Gastroesophageal sphincter (tissue), 4 donors: Measurements from ENCODE around the gene LRFN2. TPM values are rescaled to one million over a fixed set of nuclear protein-coding genes. Genes with fewer than 3 reads are reported as not detected.

Source experiments
- ATAC-seq: fragments of 150-250 bp; one replicate; pipeline ENCODE4 v1.9.1; 2016; ENCODE audit warnings: mild to moderate bottlenecking, moderate library complexity
- H3K27ac ChIP-seq, 4 donors: fragments of 200-600 bp; sonication (generic) in 3 of 4; 1 replicate in 3 of 4; 2 replicates in 1 of 4; pipeline ENCODE4 v1.5.1; 2016 to 2019
- H3K27me3 ChIP-seq: fragments of 200-600 bp; sonication (generic); one replicate; pipeline ENCODE4 v1.5.1; 2019
- H3K36me3 ChIP-seq, 2 donors: fragments of 200-600 bp; sonication (generic); one replicate each; pipeline ENCODE4 v1.5.1; 2019; ENCODE audit warnings: control low read depth in 1 of 2
- H3K4me1 ChIP-seq, 3 donors: fragments of 200-600 bp; sonication (generic); 1 replicate in 2 of 3; 2 replicates in 1 of 3; pipeline ENCODE4 v1.5.1; 2016 to 2019; ENCODE audit warnings: control low read depth in 2 of 3
- H3K4me3 ChIP-seq, 2 donors: fragments of 200-600 bp; sonication (generic); one replicate each; pipeline ENCODE4 v1.5.1; 2019; ENCODE audit warnings: mild to moderate bottlenecking in 1 of 2, moderate library complexity in 1 of 2
- H3K9me3 ChIP-seq, 3 donors: fragments of 200-600 bp; sonication (generic); one replicate each; pipeline ENCODE4 v1.5.1; 2017 to 2019; ENCODE audit warnings: control low read depth in 2 of 3
- CTCF ChIP-seq, 4 experiments: fragments of 200-600 bp in 2 of 4; fragments of 450-650 bp in 2 of 4; sonication (generic) in 1 of 4; IDR thresholded peaks; one replicate each; pipeline ENCODE4 v1.5.1; 2017 to 2019; ENCODE audit warnings: antibody characterized with exemption in 4 of 4, mild to moderate bottlenecking in 2 of 4, moderate library complexity in 2 of 4
- EP300 ChIP-seq: sonication (generic); formaldehyde crosslinking; IDR thresholded peaks from one replicate; pipeline ENCODE4 v1.6.1; 2017; ENCODE audit warnings: antibody characterized with exemption, mild to moderate bottlenecking
- POLR2A ChIP-seq, 2 donors: fragments of 450-650 bp; IDR thresholded peaks; one replicate each; pipeline ENCODE4 v1.6.1; 2017; ENCODE audit warnings: antibody characterized with exemption in 2 of 2, mild to moderate bottlenecking in 2 of 2, moderate library complexity in 1 of 2
- POLR2AphosphoS5 ChIP-seq: sonication (generic); formaldehyde crosslinking; IDR thresholded peaks from one replicate; pipeline ENCODE4 v1.6.1; 2017; ENCODE audit warnings: antibody characterized with exemption
- WGBS, 2 donors: methylation state at CpG; one replicate each; pipeline ENCODE4 v1.1.5; 2018; ENCODE audit warnings: low coverage in 1 of 2; 5-methylcytosine and 5-hydroxymethylcytosine counted together
- total RNA-seq, 4 donors: library from RNA; depleted of rRNA; stranded (reverse); fragments of >200 nt; gene quantifications; one replicate each; pipeline ENCODE4 v1.1.0, GENCODE V29; 2016

The LRFN2 gene
- total RNA-seq, 4 donors from 2014 or later: 0.13 TPM; not detected in 3

DNA sequence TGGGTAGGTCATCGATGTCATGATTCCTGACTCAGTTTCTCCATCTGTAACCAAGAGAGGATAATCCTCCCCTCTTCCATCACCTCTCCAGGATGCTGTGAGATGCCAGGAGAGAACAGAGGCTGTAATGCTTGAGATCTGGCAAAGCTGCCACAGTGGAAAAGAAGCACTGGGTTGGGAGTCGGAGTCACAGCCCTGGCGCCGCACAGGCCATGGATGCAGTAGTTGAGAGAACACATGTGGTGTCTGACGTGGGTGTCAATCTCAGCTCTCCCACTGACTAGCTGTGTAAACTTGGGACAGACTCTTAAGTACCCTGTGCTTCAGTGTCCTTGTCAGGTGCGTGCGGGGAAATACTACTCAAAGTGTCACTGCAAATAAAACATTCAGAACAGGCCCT lies 47.3 kb downstream of the LRFN2 start:
- 86 to 100% methylated on average over 1 to 2 of the region's 7 CpGs for WGBS, 2 donors
- ATAC-seq: no peak

DNA sequence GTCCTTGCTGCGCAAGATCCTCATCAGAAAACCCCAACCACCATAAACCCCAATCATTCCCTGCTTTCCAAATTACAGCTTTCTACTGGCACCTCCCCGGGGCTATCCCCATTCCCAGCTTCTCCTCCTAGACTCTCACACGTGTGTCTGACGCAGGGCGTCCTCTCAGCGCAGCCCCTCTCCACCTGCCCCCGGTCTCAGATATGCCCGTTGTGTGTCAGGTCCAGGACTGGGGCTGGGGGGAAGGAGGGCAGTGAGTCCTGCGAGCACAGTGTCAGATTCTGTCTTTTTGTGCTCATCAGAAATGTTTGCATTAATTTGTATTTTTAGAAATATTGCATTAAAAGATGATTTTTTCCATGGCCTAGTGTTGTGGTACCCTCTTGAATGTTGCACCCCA lies 48.6 kb downstream of the LRFN2 start:
- H3K27me3 ChIP-seq: peaks cover 8% of the 10 kb centered on the region
- H3K4me3 ChIP-seq: no peak overlapping the region
- no peaks in the 10 kb centered on the region for H3K9me3 ChIP-seq
- H3K27ac ChIP-seq: no peak overlapping the region
- no peaks in the 10 kb centered on the region for H3K36me3 ChIP-seq
- H3K4me1 ChIP-seq: no peaks in the 10 kb centered on the region
- 80 to 85% methylated on average over 8 to 9 of the region's 9 CpGs for WGBS, 2 donors
- TF ChIP-seq POLR2A (IDR thresholded peaks at IDR 0.05) (no peak), EP300 (no peak), CTCF (IDR thresholded peaks at IDR 0.05) (no peak), POLR2AphosphoS5 (no peak)
- ATAC-seq: no peak

More for the DNA sequence above, 47.3 kb downstream of the LRFN2 start:
- no peaks in the 10 kb centered on the region for H3K9me3 ChIP-seq
- H3K27ac ChIP-seq: no peak overlapping the region
- H3K36me3 ChIP-seq: no peaks in the 10 kb centered on the region
- no peak for TF ChIP-seq CTCF (IDR thresholded peaks at IDR 0.05)
- no peak overlapping the region for H3K4me3 ChIP-seq
- H3K27me3 ChIP-seq: peaks cover 8% of the 10 kb centered on the region
- no peaks in the 10 kb centered on the region for H3K4me1 ChIP-seq

DNA sequence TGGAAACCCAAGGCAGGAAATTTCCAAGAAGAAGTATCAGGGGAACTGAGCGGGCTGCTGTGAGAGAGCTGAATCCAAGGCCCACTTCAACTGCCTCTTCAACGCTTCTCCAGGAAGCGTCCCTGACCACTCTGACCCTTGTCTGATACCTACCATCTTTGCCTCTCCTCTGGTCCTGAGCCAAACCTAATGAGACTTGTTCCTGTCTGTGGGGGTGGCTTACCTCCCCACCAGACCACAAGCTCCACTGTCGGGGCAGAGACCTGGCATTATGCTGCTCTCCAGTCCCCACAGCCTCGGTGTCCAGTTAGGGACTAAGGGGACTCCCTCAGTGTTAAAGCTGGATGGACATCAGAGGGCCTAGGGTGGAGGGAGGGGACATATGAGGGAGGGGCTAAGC lies 49.7 kb downstream of the LRFN2 start:
- no peaks in the 10 kb centered on the region for H3K9me3 ChIP-seq
- H3K4me3 ChIP-seq: no peak overlapping the region
- no peak overlapping the region for H3K27ac ChIP-seq
- peaks cover 8% of the 10 kb centered on the region for H3K27me3 ChIP-seq
- no peaks in the 10 kb centered on the region for H3K36me3 ChIP-seq
- ATAC-seq: no peak
- WGBS, 2 donors: 80% methylated on average over 1 of the region's 5 CpGs; no CpG with 5 or more reads in 1 of the 2 donors
- TF ChIP-seq POLR2A (IDR thresholded peaks at IDR 0.05) (no peak), EP300 (no peak), POLR2AphosphoS5 (no peak), CTCF (IDR thresholded peaks at IDR 0.05) (no peak)
- H3K4me1 ChIP-seq: no peaks in the 10 kb centered on the region

DNA sequence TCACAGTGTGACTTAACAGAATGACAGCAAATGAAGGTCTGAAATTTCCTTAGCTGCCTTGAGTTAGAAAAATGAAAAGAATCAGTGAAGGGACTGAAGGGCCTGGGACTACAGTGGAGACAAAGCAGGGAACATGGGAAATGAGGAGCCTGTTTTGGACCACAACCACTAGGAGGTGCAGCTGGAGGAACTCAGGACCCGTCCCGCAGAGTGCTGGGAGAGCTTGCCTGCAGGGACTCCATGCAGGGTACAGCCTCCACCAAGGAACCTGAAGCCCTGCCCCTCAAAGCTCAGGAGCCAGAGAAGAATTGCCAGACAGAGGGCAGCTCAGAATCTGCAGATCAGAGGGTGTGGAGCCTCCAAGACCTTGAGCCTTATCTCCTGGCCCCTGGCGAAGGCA lies 50.7 kb downstream of the LRFN2 start:
- ATAC-seq: no peak
- Histone ChIP-seq H3K36me3 (no peaks in the 10 kb centered on the region), H3K9me3 (no peaks in the 10 kb centered on the region), H3K27ac (no peak overlapping the region), H3K4me3 (no peak overlapping the region), H3K27me3 (peaks cover 8% of the 10 kb centered on the region), H3K4me1 (no peaks in the 10 kb centered on the region)
- no peak for TF ChIP-seq EP300
- WGBS, 2 donors: 63% methylated on average over 3 of the region's 3 CpGs; no CpG with 5 or more reads in 1 of the 2 donors

GRCh38 chr6:40535819-40536380 lies 51.3 kb downstream of the LRFN2 start:
- Histone ChIP-seq H3K9me3 (no peaks in the 10 kb centered on the region), H3K4me1 (no peaks in the 10 kb centered on the region), H3K27me3 (peaks cover 8% of the 10 kb centered on the region), H3K27ac (no peak overlapping the region), H3K4me3 (no peak overlapping the region), H3K36me3 (no peaks in the 10 kb centered on the region)
- TF ChIP-seq POLR2AphosphoS5 (no peak), POLR2A (IDR thresholded peaks at IDR 0.05) (no peak), CTCF (IDR thresholded peaks at IDR 0.05) (no peak), EP300 (no peak)
- ATAC-seq: no peak
- WGBS, 2 donors: 54 to 79% methylated on average over 2 of the region's 7 CpGs
